Suprapubic skin (tissue), 4 donors: Measurements from ENCODE around the gene DIP2C. TPM values are rescaled to one million over a fixed set of nuclear protein-coding genes. Genes with fewer than 3 reads are reported as not detected.

Source experiments
- DNase-seq, 2 donors: peaks; one replicate each; pipeline ENCODE4 v3.0.0-alpha.2; 2019; ENCODE audit warnings: low spot score in 2 of 2
- H3K27ac ChIP-seq: fragments of 200-600 bp; sonication (generic); one replicate; pipeline ENCODE4 v1.5.1; 2019
- H3K27me3 ChIP-seq: fragments of 200-600 bp; sonication (generic); one replicate; pipeline ENCODE4 v1.5.1; 2019
- H3K36me3 ChIP-seq: fragments of 200-600 bp; sonication (generic); one replicate; pipeline ENCODE4 v1.5.1; 2019
- H3K4me1 ChIP-seq: fragments of 200-600 bp; sonication (generic); one replicate; pipeline ENCODE4 v1.5.1; 2019
- H3K4me3 ChIP-seq: fragments of 200-600 bp; sonication (generic); one replicate; pipeline ENCODE4 v1.5.1; 2019; ENCODE audit warnings: mild to moderate bottlenecking
- H3K9me3 ChIP-seq: fragments of 200-600 bp; sonication (generic); one replicate; pipeline ENCODE4 v1.5.1; 2019
- EP300 ChIP-seq: sonication (generic); formaldehyde crosslinking; IDR thresholded peaks from one replicate; pipeline ENCODE4 v1.6.1; 2017; ENCODE audit warnings: antibody characterized with exemption
- POLR2A ChIP-seq, 2 donors: fragments of 450-650 bp; IDR thresholded peaks; one replicate each; pipeline ENCODE4 v1.6.1; 2017; ENCODE audit warnings: antibody characterized with exemption in 2 of 2, mild to moderate bottlenecking in 2 of 2, moderate library complexity in 2 of 2
- POLR2AphosphoS5 ChIP-seq, 3 donors: sonication (generic); formaldehyde crosslinking; IDR thresholded peaks; one replicate each; pipeline ENCODE4 v1.6.1; 2017; ENCODE audit warnings: antibody characterized with exemption in 3 of 3
- whole genome bisulfite sequencing: methylation state at CpG from one replicate; pipeline ENCODE4 v1.1.5; 2018; 5-methylcytosine and 5-hydroxymethylcytosine counted together
- total RNA-seq, 4 donors: library from RNA; depleted of rRNA; stranded (reverse); fragments of >200 nt; gene quantifications; one replicate each; pipeline ENCODE4 v1.1.0, GENCODE V29; 2016
- TF ChIP-seq, protein P1 (sequence below), 2 donors: fragments of 200-600 bp in 1 of 2; fragments of 450-650 bp in 1 of 2; sonication (generic) in 1 of 2; IDR thresholded peaks; one replicate each; pipeline ENCODE4 v1.5.1; 2016 to 2019; ENCODE audit warnings: antibody characterized with exemption in 2 of 2, mild to moderate bottlenecking in 1 of 2, moderate library complexity in 1 of 2

DIP2C gene
- total RNA-seq, 4 donors from 2014 or later: 6.7 to 23.3 (median 14.7) TPM

- Histone ChIP-seq H3K4me3 (no peak overlapping the region), H3K4me1 (peaks cover 4% of the 10 kb centered on the region), H3K27me3 (no peaks in the 10 kb centered on the region), H3K36me3 (no peaks in the 10 kb centered on the region), H3K9me3 (no peaks in the 10 kb centered on the region), H3K27ac (no peak overlapping the region)
- TF ChIP-seq POLR2AphosphoS5 (IDR thresholded peaks at IDR 0.05): no peak
- TF ChIP-seq, protein P1, sequence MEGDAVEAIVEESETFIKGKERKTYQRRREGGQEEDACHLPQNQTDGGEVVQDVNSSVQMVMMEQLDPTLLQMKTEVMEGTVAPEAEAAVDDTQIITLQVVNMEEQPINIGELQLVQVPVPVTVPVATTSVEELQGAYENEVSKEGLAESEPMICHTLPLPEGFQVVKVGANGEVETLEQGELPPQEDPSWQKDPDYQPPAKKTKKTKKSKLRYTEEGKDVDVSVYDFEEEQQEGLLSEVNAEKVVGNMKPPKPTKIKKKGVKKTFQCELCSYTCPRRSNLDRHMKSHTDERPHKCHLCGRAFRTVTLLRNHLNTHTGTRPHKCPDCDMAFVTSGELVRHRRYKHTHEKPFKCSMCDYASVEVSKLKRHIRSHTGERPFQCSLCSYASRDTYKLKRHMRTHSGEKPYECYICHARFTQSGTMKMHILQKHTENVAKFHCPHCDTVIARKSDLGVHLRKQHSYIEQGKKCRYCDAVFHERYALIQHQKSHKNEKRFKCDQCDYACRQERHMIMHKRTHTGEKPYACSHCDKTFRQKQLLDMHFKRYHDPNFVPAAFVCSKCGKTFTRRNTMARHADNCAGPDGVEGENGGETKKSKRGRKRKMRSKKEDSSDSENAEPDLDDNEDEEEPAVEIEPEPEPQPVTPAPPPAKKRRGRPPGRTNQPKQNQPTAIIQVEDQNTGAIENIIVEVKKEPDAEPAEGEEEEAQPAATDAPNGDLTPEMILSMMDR (IDR thresholded peaks at IDR 0.05): no peak
- TF ChIP-seq POLR2A (IDR thresholded peaks at IDR 0.05): no peak
- no peak for TF ChIP-seq EP300
- no peak for DNase-seq
- WGBS: 77% methylated on average over 7 of the region's 15 CpGs
Measured at GRCh38 chr10:517872-518475, 171.5 kb downstream of the DIP2C start.

GRCh38 chr10:517241-517830 is 172.1 kb downstream of the DIP2C start:
- Histone ChIP-seq H3K36me3 (no peaks in the 10 kb centered on the region), H3K4me3 (no peak overlapping the region), H3K9me3 (no peaks in the 10 kb centered on the region), H3K27ac (no peak overlapping the region), H3K27me3 (no peaks in the 10 kb centered on the region), H3K4me1 (peaks cover 4% of the 10 kb centered on the region)
- no peak for DNase-seq
- WGBS: 76% methylated on average over 11 of the region's 11 CpGs
- TF ChIP-seq POLR2AphosphoS5 (IDR thresholded peaks at IDR 0.05): no peak
- TF ChIP-seq POLR2A (IDR thresholded peaks at IDR 0.05): no peak
- TF ChIP-seq, protein P1 (IDR thresholded peaks at IDR 0.05): no peak
- no peak for TF ChIP-seq EP300

- H3K4me1 ChIP-seq: peaks cover 5% of the 10 kb centered on the region
- H3K4me3 ChIP-seq: no peak overlapping the region
- TF ChIP-seq POLR2AphosphoS5 (IDR thresholded peaks at IDR 0.05) (no peak), POLR2A (IDR thresholded peaks at IDR 0.05) (no peak), EP300 (no peak)
- TF ChIP-seq, protein P1 (IDR thresholded peaks at IDR 0.05): no peak
- 72% methylated on average over 3 of the region's 10 CpGs for WGBS
- no peak overlapping the region for H3K27ac ChIP-seq
- H3K9me3 ChIP-seq: no peaks in the 10 kb centered on the region
- no peaks in the 10 kb centered on the region for H3K27me3 ChIP-seq
- no peaks in the 10 kb centered on the region for H3K36me3 ChIP-seq
- DNase-seq: no peak
Measured at GRCh38 chr10:516764-517163, 172.7 kb downstream of the DIP2C start.

- no peak overlapping the region for H3K4me3 ChIP-seq
- H3K27me3 ChIP-seq: no peaks in the 10 kb centered on the region
- WGBS: 83% methylated on average over 8 of the region's 8 CpGs
- H3K9me3 ChIP-seq: no peaks in the 10 kb centered on the region
- peaks cover 14% of the 10 kb centered on the region for H3K4me1 ChIP-seq
- TF ChIP-seq, protein P1 (IDR thresholded peaks at IDR 0.05): no peak
- no peak for TF ChIP-seq EP300
- no peak for TF ChIP-seq POLR2AphosphoS5 (IDR thresholded peaks at IDR 0.05)
- TF ChIP-seq POLR2A (IDR thresholded peaks at IDR 0.05): no peak
- no peak for DNase-seq
- no peaks in the 10 kb centered on the region for H3K36me3 ChIP-seq
- H3K27ac ChIP-seq: no peak overlapping the region
Measured at GRCh38 chr10:515674-516073, 173.8 kb downstream of the DIP2C start.

GRCh38 chr10:514137-514671 is 175.3 kb downstream of the DIP2C start:
- Histone ChIP-seq H3K4me1 (peaks cover 21% of the 10 kb centered on the region), H3K27ac (no peak overlapping the region), H3K4me3 (no peak overlapping the region), H3K36me3 (no peaks in the 10 kb centered on the region), H3K27me3 (no peaks in the 10 kb centered on the region), H3K9me3 (no peaks in the 10 kb centered on the region)
- WGBS: 88% methylated on average over 22 of the region's 22 CpGs
- TF ChIP-seq POLR2AphosphoS5 (IDR thresholded peaks at IDR 0.05) (no peak), POLR2A (IDR thresholded peaks at IDR 0.05) (no peak), EP300 (no peak)
- TF ChIP-seq, protein P1 (IDR thresholded peaks at IDR 0.05): no peak
- no peak for DNase-seq
